Activated CD4-positive, alpha-beta T cell treated with anti-CD3 and anti-CD28 coated beads for 36 hours (primary cell): Measurements from ENCODE around the gene IDH3G. TPM values are rescaled to one million over a fixed set of nuclear protein-coding genes. Genes with fewer than 3 reads are reported as not detected.

Source experiments
- ATAC-seq: fragments of 200-7000 bp; cut with Tn5 transposase; one replicate; pipeline ENCODE4 v1.10.0; 2021; ENCODE audit warnings: mild to moderate bottlenecking, moderate library complexity
- CTCF ChIA-PET: fragments of 350-600 bp; sonication (Branson Sonifier 250); formaldehyde crosslinking; loops from one replicate; lab custom pipeline; 2021; ENCODE audit warnings: antibody characterized with exemption; lab: Charles Lee
- POLR2A ChIA-PET: fragments of 350-600 bp; sonication (Branson Sonifier 250); formaldehyde crosslinking; loops from one replicate; lab custom pipeline; 2021; ENCODE audit warnings: antibody characterized with exemption, inconsistent platforms; lab: Charles Lee
- DNase-seq: peaks from one replicate; pipeline ENCODE4 v3.0.0-alpha.2; 2020
- H3K27ac Mint-ChIP-seq: one replicate; pipeline ENCODE4 v1.8.0; 2021; ENCODE audit warnings: mixed read lengths
- H3K27me3 Mint-ChIP-seq: one replicate; pipeline ENCODE4 v1.8.0; 2021; ENCODE audit warnings: mixed read lengths
- H3K36me3 Mint-ChIP-seq: one replicate; pipeline ENCODE4 v1.8.0; 2021; ENCODE audit warnings: low read depth, mixed read lengths
- H3K4me1 Mint-ChIP-seq: one replicate; pipeline ENCODE4 v1.8.0; 2021; ENCODE audit warnings: mixed read lengths
- H3K4me3 Mint-ChIP-seq: one replicate; pipeline ENCODE4 v1.8.0; 2021; ENCODE audit warnings: mild to moderate bottlenecking, moderate library complexity, mixed read lengths
- H3K9me3 Mint-ChIP-seq: one replicate; pipeline ENCODE4 v1.8.0; 2021; ENCODE audit warnings: low read depth, mixed read lengths
- intact Hi-C, 2 experiments: fragments of 100-400 bp; cut with DNase I in 1 of 2; cut with micrococcal nuclease in 1 of 2; formaldehyde crosslinking; loops; one replicate each; pipeline versions ENCODE4 v1.14.2 to v1.15.1; 2022 to 2024; cut with DNase I, micrococcal nuclease
- total RNA-seq, 2 experiments: library from RNA; stranded (reverse); gene quantifications; one replicate each; pipeline ENCODE4 v1.2.3, GENCODE V29; 2021

Gene IDH3G
- total RNA-seq, 2 experiments from 2014 or later: 48.8 to 62.4 TPM

GRCh38 chrX:153814591-153815315 lies 20.6 kb upstream of the IDH3G start:
- intact Hi-C loops: loop anchor here in 1 of 2 experiments (5.0 kb wide), 2 partner anchors 47 to 73 kb away; partner anchors contain the start of gene L1CAM
- ATAC-seq (no peak), DNase-seq (no peak)
- no peaks in the 10 kb centered on the region for H3K36me3 Mint-ChIP-seq
- H3K27ac Mint-ChIP-seq: no peak overlapping the region
- no peaks in the 10 kb centered on the region for H3K27me3 Mint-ChIP-seq
- H3K4me3 Mint-ChIP-seq: no peak overlapping the region
- H3K9me3 Mint-ChIP-seq: no peaks in the 10 kb centered on the region
- peaks cover 21% of the 10 kb centered on the region for H3K4me1 Mint-ChIP-seq
- ChIA-PET POLR2A (interaction anchor here (0.6 kb wide), 1 partner anchor 712 kb away, joined by 5 read pairs; no protein-coding TSS in a partner anchor), CTCF (interaction anchor here (0.7 kb wide), 1 partner anchor 165 kb away, joined by 3 read pairs; no protein-coding TSS in a partner anchor)

- ATAC-seq (no peak), DNase-seq (no peak)
- ChIA-PET POLR2A (no interaction called here), CTCF (no interaction called here)
- no peak overlapping the region for H3K27ac Mint-ChIP-seq
- peaks cover 21% of the 10 kb centered on the region for H3K4me1 Mint-ChIP-seq
- no peaks in the 10 kb centered on the region for H3K36me3 Mint-ChIP-seq
- H3K4me3 Mint-ChIP-seq: no peak overlapping the region
- intact Hi-C loops: no loop called here
- H3K9me3 Mint-ChIP-seq: no peaks in the 10 kb centered on the region
- no peaks in the 10 kb centered on the region for H3K27me3 Mint-ChIP-seq
Observed at GRCh38 chrX:153813161-153813560, 19.0 kb upstream of the IDH3G start.

GRCh38 chrX:153812220-153812619 lies 18.0 kb upstream of the IDH3G start:
- no peak for ATAC-seq

GRCh38 chrX:153807976-153808375 lies 13.8 kb upstream of the IDH3G start:
- POLR2A ChIA-PET: no interaction called here

More at GRCh38 chrX:153812220-153812619, 18.0 kb upstream of the IDH3G start:
- DNase-seq: no peak
- POLR2A ChIA-PET: no interaction called here
- Mint-ChIP-seq H3K4me1 (peaks cover 18% of the 10 kb centered on the region), H3K9me3 (no peaks in the 10 kb centered on the region), H3K27ac (no peak overlapping the region), H3K4me3 (no peak overlapping the region), H3K27me3 (no peaks in the 10 kb centered on the region), H3K36me3 (no peaks in the 10 kb centered on the region)
- intact Hi-C loops: no loop called here
- CTCF ChIA-PET: interaction anchor here (0.5 kb wide), 1 partner anchor 13 kb away, joined by 3 read pairs; no protein-coding TSS in a partner anchor

GRCh38 chrX:153806999-153807575 lies 12.9 kb upstream of the IDH3G start:
- Mint-ChIP-seq H3K27ac (no peak overlapping the region), H3K4me1 (no peaks in the 10 kb centered on the region), H3K4me3 (no peak overlapping the region), H3K36me3 (no peaks in the 10 kb centered on the region), H3K27me3 (no peaks in the 10 kb centered on the region), H3K9me3 (no peaks in the 10 kb centered on the region)
- ATAC-seq: no peak
- DNase-seq: no peak
- POLR2A ChIA-PET: no interaction called here
- CTCF ChIA-PET: no interaction called here
- intact Hi-C loops: no loop called here

More at GRCh38 chrX:153807976-153808375, 13.8 kb upstream of the IDH3G start:
- no peak for DNase-seq
- CTCF ChIA-PET: no interaction called here
- no peaks in the 10 kb centered on the region for H3K4me1 Mint-ChIP-seq
- no peak for ATAC-seq
- no peaks in the 10 kb centered on the region for H3K36me3 Mint-ChIP-seq
- intact Hi-C loops: no loop called here
- no peak overlapping the region for H3K27ac Mint-ChIP-seq
- H3K27me3 Mint-ChIP-seq: no peaks in the 10 kb centered on the region
- no peak overlapping the region for H3K4me3 Mint-ChIP-seq
- no peaks in the 10 kb centered on the region for H3K9me3 Mint-ChIP-seq

- H3K4me1 Mint-ChIP-seq: no peaks in the 10 kb centered on the region
- no peaks in the 10 kb centered on the region for H3K36me3 Mint-ChIP-seq
- no peak overlapping the region for H3K4me3 Mint-ChIP-seq
- CTCF ChIA-PET: no interaction called here
- POLR2A ChIA-PET: interaction anchor here (1.6 kb wide), 1 partner anchor 11 kb away, joined by 4 read pairs; the partner anchor contains the start of genes IDH3G and SSR4
- no peak for ATAC-seq
- H3K27ac Mint-ChIP-seq: no peak overlapping the region
- intact Hi-C loops: no loop called here
- no peaks in the 10 kb centered on the region for H3K9me3 Mint-ChIP-seq
- DNase-seq: no peak
- H3K27me3 Mint-ChIP-seq: no peaks in the 10 kb centered on the region
Observed at GRCh38 chrX:153805436-153805835, 11.3 kb upstream of the IDH3G start.

GRCh38 chrX:153804621-153805020 lies 10.4 kb upstream of the IDH3G start:
- intact Hi-C loops: no loop called here
- H3K4me3 Mint-ChIP-seq: no peak overlapping the region
- no peak for DNase-seq
- ChIA-PET CTCF (no interaction called here), POLR2A (interaction anchor here (1.6 kb wide), 1 partner anchor 10 kb away, joined by 4 read pairs; the partner anchor contains the start of genes IDH3G and SSR4)
- H3K27ac Mint-ChIP-seq: no peak overlapping the region
- H3K27me3 Mint-ChIP-seq: no peaks in the 10 kb centered on the region
- no peak for ATAC-seq
- no peaks in the 10 kb centered on the region for H3K36me3 Mint-ChIP-seq
- H3K9me3 Mint-ChIP-seq: no peaks in the 10 kb centered on the region
- no peaks in the 10 kb centered on the region for H3K4me1 Mint-ChIP-seq

- Mint-ChIP-seq H3K27me3 (no peaks in the 10 kb centered on the region), H3K4me1 (no peaks in the 10 kb centered on the region), H3K4me3 (no peak overlapping the region), H3K36me3 (no peaks in the 10 kb centered on the region), H3K27ac (no peak overlapping the region), H3K9me3 (no peaks in the 10 kb centered on the region)
- no peak for DNase-seq
- ChIA-PET CTCF (no interaction called here), POLR2A (interaction anchor here (1.6 kb wide), 1 partner anchor 9 kb away, joined by 4 read pairs; the partner anchor contains the start of genes IDH3G and SSR4)
- intact Hi-C loops: no loop called here
- no peak for ATAC-seq
Observed at GRCh38 chrX:153804100-153804595, 10.0 kb upstream of the IDH3G start.

GRCh38 chrX:153803211-153804099 lies 9.3 kb upstream of the IDH3G start:
- ATAC-seq: no peak

GRCh38 chrX:153802513-153803045 lies 8.4 kb upstream of the IDH3G start:
- intact Hi-C loops: no loop called here
- POLR2A ChIA-PET: no interaction called here
- peaks cover 3% of the 10 kb centered on the region for H3K36me3 Mint-ChIP-seq
- no peaks in the 10 kb centered on the region for H3K27me3 Mint-ChIP-seq
- no peak overlapping the region for H3K4me3 Mint-ChIP-seq
- H3K9me3 Mint-ChIP-seq: no peaks in the 10 kb centered on the region
- no peak for ATAC-seq
- DNase-seq: no peak
- no peak overlapping the region for H3K27ac Mint-ChIP-seq
- CTCF ChIA-PET: no interaction called here
- H3K4me1 Mint-ChIP-seq: no peaks in the 10 kb centered on the region

More at GRCh38 chrX:153803211-153804099, 9.3 kb upstream of the IDH3G start:
- H3K4me3 Mint-ChIP-seq: no peak overlapping the region
- ChIA-PET POLR2A (no interaction called here), CTCF (no interaction called here)
- H3K4me1 Mint-ChIP-seq: no peaks in the 10 kb centered on the region
- no peak for DNase-seq
- no peak overlapping the region for H3K27ac Mint-ChIP-seq
- H3K36me3 Mint-ChIP-seq: no peaks in the 10 kb centered on the region
- no peaks in the 10 kb centered on the region for H3K27me3 Mint-ChIP-seq
- intact Hi-C loops: no loop called here
- no peaks in the 10 kb centered on the region for H3K9me3 Mint-ChIP-seq

GRCh38 chrX:153801669-153802068 lies 7.5 kb upstream of the IDH3G start:
- ATAC-seq: no peak

More at GRCh38 chrX:153801669-153802068, 7.5 kb upstream of the IDH3G start:
- DNase-seq: no peak
- Mint-ChIP-seq H3K4me1 (peaks cover 2% of the 10 kb centered on the region), H3K27ac (no peak overlapping the region), H3K9me3 (no peaks in the 10 kb centered on the region), H3K4me3 (no peak overlapping the region), H3K27me3 (no peaks in the 10 kb centered on the region), H3K36me3 (peaks cover 7% of the 10 kb centered on the region)
- CTCF ChIA-PET: no interaction called here
- intact Hi-C loops: no loop called here
- POLR2A ChIA-PET: no interaction called here
